Measurements from ENCODE around the gene VPS8. TPM values are rescaled to one million over a fixed set of nuclear protein-coding genes. Genes with fewer than 3 reads are reported as not detected.
A peak's percentile ranks its signal among the peaks of the same experiment; 100 is the strongest.
"Not testable (repeated sequence)": the region's sequence is repeated elsewhere in the genome, so short reads cannot be mapped to it uniquely, and the experiment has no call there.

VPS8 gene
- total RNA-seq, 1 experiment from 2014 or later = 33.8 TPM

DNA sequence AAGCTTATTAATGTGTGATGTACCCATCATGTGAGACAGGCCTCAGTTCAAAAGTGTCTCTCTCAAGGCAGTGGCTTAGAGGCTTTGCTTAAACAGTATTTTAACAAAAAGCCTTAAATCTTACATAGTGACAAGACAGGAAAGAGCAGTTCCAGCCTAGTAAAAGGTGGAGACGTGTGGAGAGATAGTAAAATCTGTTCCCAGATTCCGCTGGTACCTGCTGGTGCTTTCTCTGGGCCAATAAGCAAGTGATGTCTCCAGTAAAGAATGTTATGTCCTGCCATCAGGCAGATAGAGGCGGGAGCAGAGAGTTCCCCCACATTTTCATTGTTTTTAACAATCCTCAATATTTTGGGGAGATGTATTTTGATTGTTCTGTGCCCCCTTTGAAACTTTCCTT, 135.0 kb downstream of the VPS8 start:
- H3K9me3 Mint-ChIP-seq (ENCODE audit: unreplicated experiment) = no peaks in the 10 kb centered on the region
- H3K4me1 Mint-ChIP-seq (ENCODE audit: insufficient read depth, unreplicated experiment) = no peaks in the 10 kb centered on the region
- TF ChIP-seq, protein P1, sequence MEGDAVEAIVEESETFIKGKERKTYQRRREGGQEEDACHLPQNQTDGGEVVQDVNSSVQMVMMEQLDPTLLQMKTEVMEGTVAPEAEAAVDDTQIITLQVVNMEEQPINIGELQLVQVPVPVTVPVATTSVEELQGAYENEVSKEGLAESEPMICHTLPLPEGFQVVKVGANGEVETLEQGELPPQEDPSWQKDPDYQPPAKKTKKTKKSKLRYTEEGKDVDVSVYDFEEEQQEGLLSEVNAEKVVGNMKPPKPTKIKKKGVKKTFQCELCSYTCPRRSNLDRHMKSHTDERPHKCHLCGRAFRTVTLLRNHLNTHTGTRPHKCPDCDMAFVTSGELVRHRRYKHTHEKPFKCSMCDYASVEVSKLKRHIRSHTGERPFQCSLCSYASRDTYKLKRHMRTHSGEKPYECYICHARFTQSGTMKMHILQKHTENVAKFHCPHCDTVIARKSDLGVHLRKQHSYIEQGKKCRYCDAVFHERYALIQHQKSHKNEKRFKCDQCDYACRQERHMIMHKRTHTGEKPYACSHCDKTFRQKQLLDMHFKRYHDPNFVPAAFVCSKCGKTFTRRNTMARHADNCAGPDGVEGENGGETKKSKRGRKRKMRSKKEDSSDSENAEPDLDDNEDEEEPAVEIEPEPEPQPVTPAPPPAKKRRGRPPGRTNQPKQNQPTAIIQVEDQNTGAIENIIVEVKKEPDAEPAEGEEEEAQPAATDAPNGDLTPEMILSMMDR (IDR thresholded peaks at IDR 0.05; ENCODE audit: unreplicated experiment) = no peak
- ChIA-PET CTCF (no interaction called here), POLR2A (interaction anchor here (0.7 to 1.1 kb wide), 2 partner anchors 18 to 282 kb away, joined by 3 read pairs; no protein-coding TSS in a partner anchor)
- DNase-seq (ENCODE audit: unreplicated experiment) = no peak
- no peaks in the 10 kb centered on the region for H3K27me3 Mint-ChIP-seq (ENCODE audit: insufficient read depth, unreplicated experiment)
- intact Hi-C loops (cut with micrococcal nuclease) = no loop called here
- H3K27ac Mint-ChIP-seq (ENCODE audit: low read depth, unreplicated experiment) = no peak overlapping the region
- H3K4me3 Mint-ChIP-seq (ENCODE audit: unreplicated experiment) = no peak overlapping the region
- H3K36me3 Mint-ChIP-seq (ENCODE audit: insufficient read depth, unreplicated experiment) = peaks cover 20% of the 10 kb centered on the region
- no TSS peak for BruUV-seq (replicated peaks)

DNA sequence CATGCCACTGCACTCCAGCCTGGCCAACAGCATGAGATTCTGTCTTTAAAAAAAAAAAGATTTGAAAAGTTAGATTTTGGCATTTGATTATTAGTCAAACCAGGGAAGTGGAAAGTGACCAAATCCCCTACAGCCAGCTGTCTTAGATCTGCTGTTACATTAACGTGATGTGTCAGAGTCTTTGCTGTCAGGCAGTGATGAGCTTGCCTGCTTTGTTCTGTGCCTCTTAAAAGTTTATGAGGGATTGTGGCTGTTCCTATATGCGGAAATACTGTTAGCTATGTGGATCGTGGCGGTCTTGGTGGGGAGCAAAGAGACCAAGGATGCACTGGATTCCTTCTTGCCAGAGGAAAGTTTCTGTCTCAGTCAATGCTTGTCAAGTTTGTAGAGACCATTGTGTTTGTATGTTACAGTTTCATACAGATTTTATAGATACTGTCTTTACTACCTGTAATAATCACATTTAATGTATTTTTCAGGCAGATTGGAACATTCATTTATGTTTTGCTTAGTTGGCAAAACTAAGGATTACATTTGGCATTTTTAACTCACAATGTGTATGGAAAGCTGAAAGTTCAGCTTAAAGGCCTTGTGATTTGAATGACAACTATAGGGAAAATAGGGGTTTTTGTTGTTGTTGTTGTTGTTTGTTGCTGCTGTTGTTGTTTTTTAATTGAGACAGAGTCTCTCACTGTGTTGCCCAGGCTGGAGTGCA, 137.4 kb downstream of the VPS8 start:
- no peaks in the 10 kb centered on the region for H3K27me3 Mint-ChIP-seq (ENCODE audit: insufficient read depth, unreplicated experiment)
- no peak overlapping the region for H3K27ac Mint-ChIP-seq (ENCODE audit: low read depth, unreplicated experiment)
- no peaks in the 10 kb centered on the region for H3K4me1 Mint-ChIP-seq (ENCODE audit: insufficient read depth, unreplicated experiment)
- CTCF ChIA-PET = interaction anchor here (0.5 to 0.8 kb wide), 3 partner anchors 229 to 1767 kb away, joined by 3 to 4 read pairs (median 3); no protein-coding TSS in a partner anchor
- H3K4me3 Mint-ChIP-seq (ENCODE audit: unreplicated experiment) = no peak overlapping the region
- intact Hi-C loops (cut with micrococcal nuclease) = no loop called here
- POLR2A ChIA-PET = no interaction called here
- TF ChIP-seq, protein P1 (IDR thresholded peaks at IDR 0.05; ENCODE audit: unreplicated experiment) = no peak
- no peaks in the 10 kb centered on the region for H3K9me3 Mint-ChIP-seq (ENCODE audit: unreplicated experiment)
- no TSS peak for BruUV-seq (replicated peaks)
- H3K36me3 Mint-ChIP-seq (ENCODE audit: insufficient read depth, unreplicated experiment) = peaks cover 15% of the 10 kb centered on the region
- no peak for DNase-seq (ENCODE audit: unreplicated experiment)

DNA sequence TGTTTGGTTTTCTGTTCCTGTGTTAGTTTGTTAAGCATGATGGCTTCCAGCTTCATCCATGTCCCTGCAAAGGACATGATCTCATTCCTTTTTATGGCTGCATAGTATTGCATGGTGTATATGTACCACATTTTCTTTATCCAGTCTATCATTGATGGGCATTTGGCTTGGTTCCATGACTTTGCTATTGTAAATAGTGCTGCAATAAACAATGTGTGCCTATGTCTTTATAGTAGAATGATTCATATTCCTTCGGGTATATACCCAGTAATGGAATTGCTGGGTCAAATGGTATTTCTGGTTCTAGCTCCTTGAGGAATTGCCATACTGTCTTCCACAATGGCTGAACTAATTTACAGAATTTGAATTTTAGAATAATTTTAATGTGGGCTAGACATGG, 138.8 kb downstream of the VPS8 start:
- H3K27ac Mint-ChIP-seq (ENCODE audit: low read depth, unreplicated experiment); H3K27me3 Mint-ChIP-seq (ENCODE audit: insufficient read depth, unreplicated experiment); POLR2A ChIA-PET; DNase-seq (ENCODE audit: unreplicated experiment); intact Hi-C loops (cut with micrococcal nuclease); H3K4me1 Mint-ChIP-seq (ENCODE audit: insufficient read depth, unreplicated experiment); H3K4me3 Mint-ChIP-seq (ENCODE audit: unreplicated experiment); BruUV-seq (replicated peaks); H3K9me3 Mint-ChIP-seq (ENCODE audit: unreplicated experiment): not testable (repeated sequence)
- H3K36me3 Mint-ChIP-seq (ENCODE audit: insufficient read depth, unreplicated experiment) = peaks cover 15% of the 10 kb centered on the region
- CTCF ChIA-PET = interaction anchor here (0.6 kb wide), 1 partner anchor 12 kb away, joined by 5 read pairs; no protein-coding TSS in a partner anchor

DNA sequence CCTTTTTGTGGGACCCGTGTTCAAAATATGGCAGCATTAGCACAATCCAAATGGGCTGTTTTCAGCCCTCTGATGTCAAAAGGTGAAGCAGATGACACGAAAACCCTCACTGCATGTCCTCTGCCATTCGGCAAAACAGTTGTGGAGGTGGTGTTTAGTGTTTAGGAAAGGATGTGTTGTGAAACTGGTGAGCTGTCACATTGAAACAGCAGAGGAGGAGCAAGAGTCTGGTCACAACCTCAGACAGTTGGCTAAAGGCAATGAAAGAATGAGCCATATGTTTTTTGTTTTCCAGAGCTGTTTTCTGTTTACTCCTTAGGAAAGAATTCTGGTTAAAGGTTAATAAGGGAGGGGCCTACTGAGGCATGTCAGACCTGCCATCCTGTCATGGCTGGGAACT, 140.7 kb downstream of the VPS8 start:
- intact Hi-C loops (cut with micrococcal nuclease) = no loop called here
- POLR2A ChIA-PET = no interaction called here
- BruUV-seq (replicated peaks) = no TSS peak
- CTCF ChIA-PET = interaction anchor here (0.6 kb wide), 1 partner anchor 11 kb away, joined by 4 read pairs; no protein-coding TSS in a partner anchor
- peak; percentile 20 for DNase-seq (ENCODE audit: unreplicated experiment)
- H3K27ac Mint-ChIP-seq (ENCODE audit: low read depth, unreplicated experiment) = peak overlapping the region; percentile 50
- no peaks in the 10 kb centered on the region for H3K9me3 Mint-ChIP-seq (ENCODE audit: unreplicated experiment)
- TF ChIP-seq, protein P1 (IDR thresholded peaks at IDR 0.05; ENCODE audit: unreplicated experiment) = no peak
- H3K36me3 Mint-ChIP-seq (ENCODE audit: insufficient read depth, unreplicated experiment) = peaks cover 25% of the 10 kb centered on the region
- no peaks in the 10 kb centered on the region for H3K27me3 Mint-ChIP-seq (ENCODE audit: insufficient read depth, unreplicated experiment)
- H3K4me3 Mint-ChIP-seq (ENCODE audit: unreplicated experiment) = no peak overlapping the region
- H3K4me1 Mint-ChIP-seq (ENCODE audit: insufficient read depth, unreplicated experiment) = no peaks in the 10 kb centered on the region
